ENCODE measurements around the gene PGRMC2.

PGRMC2 gene, protein sequence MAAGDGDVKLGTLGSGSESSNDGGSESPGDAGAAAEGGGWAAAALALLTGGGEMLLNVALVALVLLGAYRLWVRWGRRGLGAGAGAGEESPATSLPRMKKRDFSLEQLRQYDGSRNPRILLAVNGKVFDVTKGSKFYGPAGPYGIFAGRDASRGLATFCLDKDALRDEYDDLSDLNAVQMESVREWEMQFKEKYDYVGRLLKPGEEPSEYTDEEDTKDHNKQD

DNA sequence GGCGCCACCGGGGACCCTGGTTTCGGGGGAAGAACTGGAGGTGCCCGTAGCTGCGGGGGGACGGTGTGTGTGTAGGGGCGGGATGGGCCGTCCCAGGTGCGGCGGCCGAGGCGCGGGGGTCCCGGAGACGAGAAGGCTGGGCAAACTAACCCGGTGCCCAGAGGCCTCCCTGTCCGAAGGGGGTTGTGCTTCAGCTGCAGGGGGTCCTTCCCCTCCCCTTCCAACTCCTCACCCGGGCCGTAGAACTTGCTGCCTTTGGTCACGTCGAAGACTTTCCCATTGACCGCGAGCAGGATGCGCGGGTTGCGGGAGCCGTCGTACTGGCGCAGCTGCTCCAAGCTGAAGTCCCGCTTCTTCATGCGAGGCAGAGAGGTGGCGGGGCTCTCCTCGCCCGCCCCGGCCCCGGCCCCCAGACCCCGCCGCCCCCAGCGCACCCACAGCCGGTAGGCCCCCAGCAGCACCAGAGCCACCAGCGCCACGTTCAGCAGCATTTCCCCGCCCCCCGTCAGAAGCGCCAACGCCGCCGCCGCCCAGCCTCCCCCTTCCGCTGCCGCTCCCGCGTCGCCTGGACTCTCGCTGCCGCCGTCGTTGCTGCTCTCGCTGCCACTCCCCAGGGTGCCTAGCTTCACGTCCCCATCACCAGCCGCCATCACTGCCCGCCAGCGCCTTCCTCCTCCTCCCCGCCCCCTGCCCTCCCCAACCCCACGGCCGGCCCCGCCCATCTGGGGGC is at the start of gene PGRMC2:
Gene PGRMC2, minus strand, starts transcription at position 673 of the 730 bp plus-strand sequence. Its CDS starts 23 bp downstream, at position 650.
- DNase-seq = no peak

DNA sequence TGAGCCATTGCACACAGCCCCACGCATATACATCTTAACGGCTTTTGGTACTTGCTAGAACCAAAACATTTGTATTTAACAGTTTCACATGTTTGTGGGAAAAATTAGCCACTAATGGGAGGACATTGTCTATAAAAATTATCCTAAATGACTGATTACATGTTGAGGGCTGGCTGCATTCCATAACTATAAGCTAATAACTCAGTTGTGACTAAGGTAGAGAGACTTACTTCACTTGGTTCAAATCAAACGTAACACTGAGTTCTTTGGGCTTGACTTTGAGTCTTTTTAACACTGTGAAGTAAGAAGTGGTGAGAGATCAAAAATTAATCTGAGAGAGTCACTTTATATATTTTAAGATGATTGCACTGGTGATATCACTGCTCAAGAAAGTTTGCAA is 47.9 kb upstream of the PGRMC2 start:
- no peak for DNase-seq

DNA sequence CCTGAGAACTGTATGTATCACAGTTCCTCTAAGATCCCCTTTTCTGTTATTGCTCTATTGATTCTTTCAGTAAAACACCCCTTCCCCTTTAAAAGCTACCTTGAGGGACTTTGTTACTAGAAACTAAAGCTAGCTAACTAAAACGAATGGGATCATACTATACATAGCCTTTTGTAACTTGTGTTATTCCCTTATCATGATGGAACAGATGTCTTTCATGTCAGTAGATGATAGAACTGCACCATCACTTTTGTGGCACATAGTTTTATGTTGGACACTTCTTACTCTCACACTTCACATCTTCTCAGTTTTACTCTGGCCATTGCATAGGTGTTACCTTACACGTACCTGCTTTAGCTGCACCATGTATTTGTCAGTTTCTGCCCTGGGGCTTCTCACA is 46.6 kb upstream of the PGRMC2 start:
- DNase-seq = no peak

DNA sequence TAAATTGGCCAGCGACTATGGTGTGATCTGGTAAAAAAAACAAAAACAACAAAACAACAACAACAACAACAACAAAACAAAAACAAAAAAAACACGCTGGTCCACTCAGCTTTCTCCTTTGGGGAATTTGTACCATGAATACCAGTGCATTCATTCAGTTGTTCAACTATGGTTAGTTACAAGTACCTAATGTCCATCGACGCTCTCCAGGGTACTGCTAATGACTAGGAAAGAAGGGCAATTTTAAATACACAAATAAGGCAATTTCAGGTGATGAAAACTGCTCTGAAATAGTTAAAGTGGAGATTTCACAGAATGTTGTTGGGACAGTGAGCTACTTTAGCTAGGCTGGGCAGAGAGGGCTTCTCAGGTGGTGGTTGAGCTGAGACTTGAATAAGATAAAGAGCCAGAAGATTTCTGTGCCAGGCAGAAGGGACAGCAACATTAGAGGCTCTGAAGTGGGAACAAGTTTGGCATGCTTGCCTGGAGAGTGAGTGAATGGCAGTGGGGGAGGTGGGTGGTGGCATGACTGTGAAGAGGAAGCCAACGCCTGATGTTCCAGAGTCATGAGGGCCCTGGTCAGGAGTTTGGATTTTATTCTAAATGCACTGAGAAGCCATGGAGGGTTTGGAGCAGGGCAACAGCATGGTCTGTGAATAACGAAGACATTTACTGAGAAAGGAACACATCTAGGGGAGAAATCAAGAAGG is 45.9 kb upstream of the PGRMC2 start:
- DNase-seq = no peak

DNA sequence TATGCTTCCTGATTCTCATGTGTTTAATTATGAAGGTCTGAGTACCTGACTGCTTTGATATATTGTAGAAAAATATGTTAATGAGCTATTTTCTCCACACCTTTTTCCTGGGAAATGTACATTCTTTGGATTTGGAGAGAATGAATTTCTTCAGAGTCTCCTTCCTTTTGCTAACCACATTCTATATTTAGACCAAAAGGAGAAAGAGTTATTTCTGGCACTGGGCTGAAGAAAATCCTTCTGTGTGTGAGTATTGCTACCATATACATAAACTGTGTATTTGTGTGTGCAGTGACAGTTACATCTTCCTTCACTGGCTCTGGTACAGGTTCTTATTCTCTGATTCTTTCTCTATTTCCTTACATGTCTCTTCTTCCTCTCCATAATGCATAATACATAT is 44.5 kb upstream of the PGRMC2 start:
- DNase-seq = no peak

DNA sequence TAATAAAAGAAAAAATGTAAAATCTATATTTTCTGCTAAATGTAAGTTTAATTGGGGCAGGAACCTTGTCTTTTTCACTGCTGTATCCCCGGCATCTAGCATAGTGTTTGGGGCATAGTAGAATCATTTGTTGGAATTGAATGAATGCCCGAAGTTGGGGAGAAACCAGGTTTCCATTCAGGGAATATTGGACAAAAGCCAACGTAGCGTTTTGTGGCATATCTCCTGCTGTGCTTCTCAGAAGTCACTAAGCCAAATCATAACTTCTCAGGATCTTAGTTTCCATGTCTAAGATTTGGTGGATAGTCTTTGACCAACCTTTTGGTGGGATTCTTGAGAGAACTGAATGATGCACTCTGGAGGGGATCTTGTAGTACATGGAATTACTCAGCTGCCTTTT is 42.0 kb upstream of the PGRMC2 start:
- no peak for DNase-seq

DNA sequence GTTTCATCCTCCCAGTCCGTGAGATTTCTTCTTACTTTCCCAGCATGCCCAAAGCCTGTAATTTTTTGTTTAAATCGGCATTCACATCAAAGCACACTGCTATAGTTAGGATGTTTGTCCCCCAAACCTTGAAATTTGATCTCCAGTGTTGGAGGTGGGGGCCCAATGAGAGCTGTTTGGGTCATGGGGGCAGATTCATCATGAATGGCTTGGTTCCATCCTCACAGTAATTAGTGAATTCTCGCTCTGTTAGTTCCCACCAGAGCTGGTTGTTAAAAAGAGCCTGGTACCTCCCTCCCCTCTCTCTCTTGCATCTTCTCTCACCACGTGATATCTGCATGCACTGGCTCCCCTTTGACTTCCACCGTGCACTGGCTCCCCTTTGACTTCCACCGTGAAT is 40.5 kb upstream of the PGRMC2 start:
- DNase-seq = no peak

DNA sequence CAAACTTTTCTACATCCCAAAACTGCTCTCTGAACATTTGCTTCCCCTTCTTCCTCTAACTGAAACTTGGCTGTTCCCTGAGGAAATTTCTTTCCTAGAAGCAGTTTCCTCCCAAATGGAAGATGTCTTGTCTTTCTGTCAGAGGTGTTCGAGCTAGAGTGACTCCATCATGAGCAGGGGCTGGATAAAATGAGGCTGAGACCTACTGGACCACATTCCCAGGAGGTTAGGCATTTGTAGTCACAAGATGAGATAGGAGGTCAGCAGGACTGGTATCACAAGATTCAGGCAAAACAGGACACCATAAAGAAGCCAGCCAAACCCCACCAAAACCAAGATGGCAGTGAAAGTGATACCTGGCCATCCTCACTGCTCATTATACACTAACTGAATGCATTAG is 35.8 kb upstream of the PGRMC2 start:
- DNase-seq = no peak

DNA sequence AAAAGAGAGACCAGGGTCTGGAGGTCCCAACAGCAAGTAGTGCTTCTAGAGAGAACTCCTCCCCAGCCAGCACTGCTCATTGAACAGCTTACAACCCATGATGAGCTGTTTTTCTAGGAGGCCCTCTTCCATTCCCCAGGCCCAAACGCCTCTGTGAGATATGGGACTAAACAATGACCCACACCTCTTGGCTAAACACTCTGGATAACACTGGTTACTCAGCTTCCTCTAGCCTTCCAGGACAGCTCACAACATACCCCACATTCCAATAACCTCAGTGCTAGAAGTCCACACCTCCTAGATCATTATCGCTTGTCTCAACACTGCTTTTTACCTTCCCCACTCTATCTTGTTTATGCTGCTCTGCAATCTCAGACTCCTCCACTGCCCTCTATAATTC is 35.4 kb upstream of the PGRMC2 start:
- DNase-seq = no peak

DNA sequence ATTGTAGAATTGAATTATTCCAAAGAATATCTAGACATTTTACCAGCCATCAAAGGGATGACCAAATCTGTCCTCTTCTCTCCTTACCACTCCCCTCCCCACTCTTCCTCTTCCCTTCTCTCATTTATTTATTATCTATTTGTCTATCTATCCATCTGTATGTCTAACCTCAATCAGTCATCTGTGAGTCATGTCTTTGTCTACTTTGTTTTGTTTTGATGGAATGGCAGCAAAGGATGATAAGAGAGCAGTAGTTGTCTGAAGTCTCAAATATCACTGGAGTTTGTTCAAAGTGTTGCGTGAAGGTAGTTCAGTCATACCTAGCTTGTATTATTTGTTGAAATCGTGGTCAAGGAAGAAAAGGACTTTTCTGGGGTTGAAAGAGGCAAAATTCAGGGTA is 34.7 kb upstream of the PGRMC2 start:
- no peak for DNase-seq

DNA sequence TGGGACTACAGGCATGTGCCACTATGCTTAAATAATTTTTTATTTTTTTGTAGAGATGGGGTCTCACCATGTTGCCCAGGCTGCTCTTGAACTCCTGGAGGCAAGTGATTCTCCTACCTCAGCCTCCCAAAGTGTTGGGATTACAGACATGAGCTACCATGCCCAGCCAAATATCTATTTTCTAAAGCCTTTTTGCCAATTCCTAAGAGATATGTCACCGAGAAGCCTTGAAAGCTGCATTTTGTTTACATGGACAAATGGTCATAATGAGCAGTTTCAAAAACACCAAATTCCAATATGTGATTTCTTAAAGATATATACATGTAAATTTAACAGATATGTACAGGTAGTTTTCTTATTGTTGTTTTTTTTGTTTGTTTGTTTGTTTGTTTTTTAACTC is 33.0 kb upstream of the PGRMC2 start:
- DNase-seq = no peak

DNA sequence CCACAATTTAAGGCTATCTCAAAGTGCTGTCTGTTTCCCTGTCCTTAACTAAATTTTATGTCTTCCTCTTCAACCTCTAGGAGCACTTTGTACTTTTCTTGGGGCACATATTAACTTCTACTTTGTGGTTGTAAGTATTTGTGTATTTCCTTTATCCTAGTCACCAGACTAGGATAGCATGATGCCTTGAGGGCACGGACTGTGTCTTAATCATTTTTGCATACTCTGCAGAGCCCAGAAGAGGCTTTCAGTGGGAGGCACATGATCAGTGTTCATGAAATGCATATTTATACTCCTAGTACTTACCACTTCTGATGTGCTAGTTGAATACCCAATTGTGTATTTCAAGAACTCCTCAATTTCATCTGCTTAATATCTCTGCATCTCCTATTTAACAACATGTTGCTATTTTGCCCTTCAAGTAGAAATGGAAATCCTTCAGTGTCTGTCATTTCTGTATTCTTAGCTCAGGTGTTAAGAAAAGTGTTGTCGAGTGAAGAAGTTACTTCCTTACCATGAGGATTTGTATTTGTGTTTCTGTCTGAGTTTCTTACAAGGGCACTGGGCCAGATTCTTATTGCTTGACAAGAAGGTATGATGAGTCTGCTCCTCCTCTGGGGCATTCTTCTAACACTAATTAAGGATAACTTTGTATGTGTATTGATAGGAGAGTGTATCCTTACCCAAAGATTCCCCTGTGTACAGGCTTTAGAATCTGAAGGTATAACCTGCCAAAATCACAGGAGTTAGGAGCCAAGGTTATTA is 28.3 kb upstream of the PGRMC2 start:
- no peak for DNase-seq

DNA sequence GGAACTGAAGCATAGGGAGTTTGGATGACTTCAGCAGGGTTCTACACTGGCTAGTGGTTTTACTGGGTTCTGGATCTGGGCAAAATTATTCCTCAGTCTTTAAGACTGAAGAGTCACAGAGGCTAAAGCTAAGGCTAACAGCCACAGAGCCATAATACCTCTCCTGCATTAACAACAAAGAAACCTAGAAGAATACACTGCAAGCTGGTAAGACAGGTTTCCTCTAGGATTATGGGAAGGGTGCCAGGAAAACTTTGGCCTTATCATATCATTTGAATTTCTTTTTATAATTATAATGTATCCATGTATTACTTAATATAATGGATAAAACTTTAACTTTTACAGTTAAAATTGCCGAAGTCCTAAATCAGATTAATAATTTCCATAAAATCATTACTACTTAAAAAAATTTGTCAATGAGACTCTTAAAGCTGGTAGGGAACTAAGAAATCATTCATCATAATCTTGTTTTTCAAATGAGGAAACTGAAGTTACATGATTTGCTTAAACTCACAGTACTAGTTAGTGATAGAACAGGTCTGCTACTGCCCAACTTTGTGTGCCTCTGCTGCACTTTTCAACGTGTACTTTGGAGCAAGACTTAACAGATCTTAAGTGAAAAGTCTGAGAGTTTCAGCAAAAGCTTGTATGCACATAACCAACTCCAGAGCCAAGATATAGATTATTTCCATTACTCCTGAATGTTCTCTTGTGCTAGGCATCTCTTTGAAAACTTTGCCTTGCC is 24.2 kb upstream of the PGRMC2 start:
- DNase-seq = no peak

DNA sequence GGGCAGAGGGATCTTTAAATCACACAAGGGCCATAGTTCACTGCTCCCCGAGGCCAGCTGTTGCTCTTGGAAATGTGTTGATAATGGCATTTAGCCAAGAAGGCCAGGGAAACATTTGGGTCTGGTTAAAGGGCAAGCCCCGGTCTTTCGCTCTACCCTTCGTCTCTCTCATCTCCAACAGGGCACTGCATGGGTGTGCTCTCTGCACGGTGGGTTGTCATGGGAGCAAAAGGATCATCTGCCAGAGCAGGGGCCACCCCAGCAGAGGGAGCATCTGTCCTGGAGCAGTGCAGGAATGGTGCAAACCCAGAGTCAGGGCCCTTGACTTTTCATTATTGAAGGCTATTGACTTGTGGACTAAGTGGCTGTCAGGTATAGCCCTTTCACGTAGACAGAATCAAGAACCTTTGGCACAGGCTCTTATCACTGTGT is 22.7 kb upstream of the PGRMC2 start:
- no peak for DNase-seq

DNA sequence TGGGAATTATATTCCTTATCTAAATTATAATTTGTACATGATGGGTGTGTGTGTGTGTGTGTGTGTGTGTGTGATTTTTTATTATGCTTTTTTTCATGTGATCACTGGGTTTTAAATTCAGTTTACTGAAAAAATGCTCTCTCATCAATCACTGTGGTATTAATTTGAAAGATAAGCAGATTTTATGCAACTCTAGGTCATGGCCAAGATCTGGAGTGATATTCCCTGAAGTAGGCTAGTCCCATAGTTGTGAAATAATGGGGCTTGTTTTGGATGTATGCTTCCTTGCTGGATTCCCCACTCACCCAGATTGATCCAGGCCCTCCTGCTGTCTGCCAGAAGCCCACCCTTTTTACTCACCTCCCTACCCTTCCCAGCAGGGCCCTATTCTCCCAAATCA is 22.0 kb upstream of the PGRMC2 start:
- DNase-seq = no peak

DNA sequence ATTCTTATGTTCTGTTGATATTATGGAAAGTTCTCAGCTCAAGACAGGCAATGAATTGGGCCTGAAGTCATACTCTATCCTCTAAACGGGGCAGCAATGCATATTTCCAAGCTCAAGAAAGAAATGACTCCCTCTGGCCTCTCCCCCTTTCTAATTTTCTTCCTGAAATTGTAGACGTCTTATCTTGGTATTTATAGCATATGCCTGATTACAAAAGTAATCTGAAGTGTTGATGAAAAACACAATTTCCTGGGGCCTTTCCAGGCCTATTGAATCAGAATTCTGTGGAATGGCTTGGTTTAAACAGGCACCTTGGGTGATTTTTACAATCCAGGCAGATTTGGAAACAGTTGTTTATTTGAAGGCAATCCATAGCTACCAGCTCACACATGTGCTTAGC is 21.4 kb upstream of the PGRMC2 start:
- no peak for DNase-seq

DNA sequence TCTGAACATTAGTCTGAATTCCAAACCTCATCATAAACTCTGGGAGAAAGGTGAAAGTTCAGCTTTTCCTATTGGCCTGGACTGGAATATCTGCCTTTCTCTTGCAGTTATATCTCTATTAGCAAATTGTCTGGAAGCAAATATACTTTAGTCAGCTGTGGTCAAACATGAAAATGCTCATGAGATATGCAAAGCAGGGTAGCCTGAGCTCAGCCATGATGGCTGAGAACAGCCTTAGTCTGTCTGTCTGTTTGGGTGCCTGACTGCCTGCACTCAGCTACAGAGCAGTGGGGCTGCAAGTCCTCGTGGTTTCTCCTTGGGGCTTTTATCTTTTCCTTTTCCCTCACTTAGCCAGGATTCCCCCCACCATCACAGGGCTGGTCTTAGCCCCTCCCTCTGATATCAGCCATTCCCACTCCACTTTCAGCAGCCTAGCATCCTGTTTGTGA is 19.5 kb upstream of the PGRMC2 start:
- DNase-seq = no peak

DNA sequence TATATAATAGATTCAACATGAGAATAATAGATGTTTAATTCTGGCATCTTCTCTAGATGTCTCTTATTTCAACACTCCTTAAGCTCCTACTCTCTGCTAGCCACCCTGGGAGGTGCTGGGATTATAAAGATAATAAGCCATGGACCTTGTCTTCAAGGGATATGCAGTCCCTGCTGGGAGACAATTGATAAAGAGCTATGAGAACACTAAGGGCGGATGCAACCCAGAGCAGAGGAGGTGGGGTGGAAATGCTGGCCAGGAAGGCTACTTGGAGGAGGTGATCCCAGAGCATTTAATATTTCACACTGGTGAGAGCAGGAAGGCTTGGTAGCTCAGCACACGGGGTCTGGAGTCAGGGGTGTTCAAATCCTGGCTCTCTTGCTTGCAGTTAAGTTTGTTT is 18.3 kb upstream of the PGRMC2 start:
- no peak for DNase-seq

DNA sequence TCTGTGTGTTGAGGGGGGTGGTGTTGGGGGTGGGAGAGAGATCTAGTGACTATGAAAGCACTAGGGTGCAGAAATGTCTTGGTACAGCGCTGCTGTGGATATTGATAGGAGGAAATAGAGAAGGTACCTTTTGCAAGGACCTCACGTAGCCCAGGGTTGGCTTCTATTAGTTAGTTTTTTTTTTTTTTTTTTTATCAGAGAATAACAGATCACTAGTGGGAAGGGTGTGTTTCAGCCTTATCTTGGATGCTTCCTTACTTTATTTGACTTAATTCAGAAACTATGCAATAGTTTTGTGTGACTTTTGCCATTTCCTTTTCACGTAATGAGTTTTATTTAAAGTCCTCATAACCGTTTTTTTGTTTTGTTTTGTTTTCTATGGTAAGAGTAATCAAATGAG is 16.4 kb upstream of the PGRMC2 start:
- DNase-seq = no peak

DNA sequence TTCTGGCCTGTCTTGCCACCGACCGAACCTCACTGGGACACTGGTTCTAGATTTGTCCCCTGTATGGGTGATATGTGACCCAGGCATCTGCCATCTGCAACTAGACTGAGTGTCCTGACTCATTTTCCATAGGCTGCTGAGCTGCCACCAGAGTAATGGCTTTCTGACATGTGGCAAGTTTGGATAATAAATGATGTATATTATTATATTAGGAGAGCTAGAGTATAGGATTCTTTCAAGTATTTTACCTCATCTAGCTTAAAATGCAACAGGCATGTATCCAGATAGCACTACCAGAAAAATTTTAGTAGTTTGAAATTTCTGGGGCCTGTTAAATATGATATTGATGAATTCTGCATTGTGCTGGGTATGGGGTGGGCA is 15.8 kb upstream of the PGRMC2 start:
- no peak for DNase-seq

DNA sequence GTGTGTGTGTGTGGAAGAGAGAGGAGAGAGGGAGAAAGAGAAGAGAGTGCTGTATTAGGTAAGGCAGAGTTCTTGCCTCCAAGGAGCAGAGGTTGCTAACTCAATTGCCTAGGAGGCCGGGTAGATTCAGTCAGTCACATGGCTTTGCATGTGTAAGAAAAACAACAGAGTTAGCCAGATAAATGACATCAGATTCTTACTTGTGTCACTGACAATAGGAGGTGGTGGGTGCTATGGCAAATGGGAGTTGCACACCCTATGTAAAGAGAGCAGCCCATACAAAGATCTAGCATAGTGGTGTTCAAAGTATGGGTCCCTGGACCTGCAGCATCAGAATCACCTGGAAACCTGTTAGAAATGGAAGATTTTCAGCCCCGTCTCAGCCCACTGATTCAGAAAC is 14.4 kb upstream of the PGRMC2 start:
- no peak for DNase-seq

DNA sequence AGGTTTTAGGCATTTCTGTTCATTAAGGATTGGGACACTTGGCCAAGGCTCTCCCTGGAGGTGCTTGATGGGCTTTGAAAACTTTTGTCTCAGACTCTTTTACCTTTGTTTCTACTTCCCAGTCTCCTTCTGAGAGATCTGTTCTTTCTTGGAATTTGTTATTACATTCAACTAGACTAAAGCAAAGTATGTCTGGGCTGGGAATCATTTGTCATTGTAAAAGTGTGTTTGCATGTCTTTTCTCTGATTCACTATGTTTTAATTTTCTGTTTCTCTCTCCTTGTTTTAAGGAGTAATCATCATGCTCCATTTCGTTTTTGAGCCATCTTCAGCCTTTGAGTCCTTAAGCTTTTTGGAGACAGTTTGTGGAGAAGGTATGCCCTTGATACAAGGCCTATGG is 12.2 kb upstream of the PGRMC2 start:
- no peak for DNase-seq

DNA sequence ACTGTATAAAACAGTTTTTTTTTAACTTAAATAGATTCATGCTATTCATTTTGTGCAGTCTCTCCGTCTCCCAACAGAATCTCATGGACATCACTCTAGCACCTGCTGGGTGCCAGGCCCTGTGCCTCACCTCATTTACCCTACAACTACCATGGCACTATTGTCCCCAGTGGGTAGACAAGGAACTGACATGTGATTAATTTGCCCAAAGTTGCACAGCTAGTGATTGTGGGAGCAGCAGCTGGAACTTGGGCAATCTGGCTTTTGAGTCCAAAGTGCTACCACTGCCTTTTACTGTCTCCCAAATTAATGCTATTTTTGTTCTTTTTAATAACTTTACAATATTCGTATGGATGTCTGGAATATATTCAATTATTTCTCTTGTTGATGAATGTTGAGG is 11.2 kb upstream of the PGRMC2 start:
- no peak for DNase-seq

Measured in activated naive CD4-positive, alpha-beta T cell treated with anti-CD3 and anti-CD28 coated beads, Interleukin-2, amount 50 U/mL, for 16 hours (primary cell).